ENCODE data around the gene ZNF865.

ZNF865 gene

GRCh38 chr19:55622242-55622969 is 17.0 kb downstream of the ZNF865 start:
- ATAC-seq = no peak
- TF ChIP-seq ISL1 (CRISPR knock-in tag; IDR thresholded peaks at IDR 0.05) (no peak), ESRRG (CRISPR knock-in tag; IDR thresholded peaks at IDR 0.05) (no peak), ZNF565 (CRISPR knock-in tag; conservative IDR thresholded peaks at IDR 0.05; ENCODE audit: low read depth) (no peak), ZFP3 (CRISPR knock-in tag; IDR thresholded peaks at IDR 0.05) (no peak), PPARA (CRISPR knock-in tag; IDR thresholded peaks at IDR 0.05; ENCODE audit: borderline replicate concordance) (no peak), ZFP30 (CRISPR knock-in tag; IDR thresholded peaks at IDR 0.05) (no peak), POU6F1 (CRISPR knock-in tag; IDR thresholded peaks at IDR 0.05; ENCODE audit: borderline replicate concordance, low read depth) (no peak), SNAI2 (CRISPR knock-in tag; IDR thresholded peaks at IDR 0.05) (no peak), GLIS3 (CRISPR knock-in tag; IDR thresholded peaks at IDR 0.05) (no peak), TCF4 (CRISPR knock-in tag; IDR thresholded peaks at IDR 0.05; ENCODE audit: borderline replicate concordance) (no peak), ZNF8 (CRISPR knock-in tag; IDR thresholded peaks at IDR 0.05) (no peak), CREB5 (CRISPR knock-in tag; IDR thresholded peaks at IDR 0.05; ENCODE audit: low read depth) (no peak), BACH2 (CRISPR knock-in tag; IDR thresholded peaks at IDR 0.05; ENCODE audit: borderline replicate concordance) (no peak), TSHZ2 (CRISPR knock-in tag; IDR thresholded peaks at IDR 0.05) (no peak), ZNF70 (CRISPR knock-in tag; IDR thresholded peaks at IDR 0.05) (no peak)

GRCh38 chr19:55623130-55623529 is 17.7 kb downstream of the ZNF865 start:
- ATAC-seq = no peak
- no peak for TF ChIP-seq ZC3H10 (CRISPR knock-in tag; IDR thresholded peaks at IDR 0.05)
- TF ChIP-seq ISL1 (CRISPR knock-in tag; IDR thresholded peaks at IDR 0.05) = no peak
- no peak for TF ChIP-seq BACH2 (CRISPR knock-in tag; IDR thresholded peaks at IDR 0.05; ENCODE audit: borderline replicate concordance)
- no peak for TF ChIP-seq CREB5 (CRISPR knock-in tag; IDR thresholded peaks at IDR 0.05; ENCODE audit: low read depth)
- TF ChIP-seq ZNF70 (CRISPR knock-in tag; IDR thresholded peaks at IDR 0.05) = no peak
- no peak for TF ChIP-seq PPARA (CRISPR knock-in tag; IDR thresholded peaks at IDR 0.05; ENCODE audit: borderline replicate concordance)
- no peak for TF ChIP-seq PATZ1 (CRISPR knock-in tag; IDR thresholded peaks at IDR 0.05; ENCODE audit: borderline replicate concordance)

GRCh38 chr19:55623561-55623960 is 18.1 kb downstream of the ZNF865 start:
- TF ChIP-seq ZFP3 (CRISPR knock-in tag; IDR thresholded peaks at IDR 0.05) = no peak
- no peak for TF ChIP-seq OSR1 (CRISPR knock-in tag; IDR thresholded peaks at IDR 0.05)
- no peak for TF ChIP-seq CSRNP3 (CRISPR knock-in tag; IDR thresholded peaks at IDR 0.05)
- TF ChIP-seq GLIS3 (CRISPR knock-in tag; IDR thresholded peaks at IDR 0.05) = no peak
- no peak for TF ChIP-seq CSDC2 (CRISPR knock-in tag; IDR thresholded peaks at IDR 0.05)
- TF ChIP-seq SNAI2 (CRISPR knock-in tag; IDR thresholded peaks at IDR 0.05) = no peak
- no peak for TF ChIP-seq RARB (CRISPR knock-in tag; IDR thresholded peaks at IDR 0.05)
- no peak for TF ChIP-seq ZNF565 (CRISPR knock-in tag; conservative IDR thresholded peaks at IDR 0.05; ENCODE audit: low read depth)
- TF ChIP-seq TSHZ2 (CRISPR knock-in tag; IDR thresholded peaks at IDR 0.05) = no peak
- no peak for ATAC-seq
